Calu3 (cell line): Measurements from ENCODE around the gene IDH3B. TPM values are rescaled to one million over a fixed set of nuclear protein-coding genes. Genes with fewer than 3 reads are reported as not detected.

Experiments
- BruUV-seq: library from RNA; stranded (reverse); fragments of 400-500 nt; replicated peaks from 2 replicates; lab custom pipeline; 2021; lab: Mats Ljungman, UMichigan
- CTCF ChIA-PET: fragments of 300-600 bp; sonication (Branson Sonifier 250); formaldehyde crosslinking; loops from one replicate; lab custom pipeline; 2022; ENCODE audit warnings: antibody characterized with exemption; lab: Charles Lee
- DNase-seq: peaks from one replicate; pipeline ENCODE4 v3.0.0; 2022
- H3K27ac Mint-ChIP-seq: one replicate; pipeline ENCODE4 v1.8.0; 2022; ENCODE audit warnings: mixed read lengths; ENCODE audit not compliant: unreplicated experiment
- H3K27me3 Mint-ChIP-seq: one replicate; pipeline ENCODE4 v1.8.0; 2022; ENCODE audit warnings: mixed read lengths; ENCODE audit not compliant: unreplicated experiment
- H3K36me3 Mint-ChIP-seq: one replicate; pipeline ENCODE4 v1.8.0; 2022; ENCODE audit warnings: mild to moderate bottlenecking, moderate library complexity, mixed read lengths; ENCODE audit not compliant: insufficient read depth, unreplicated experiment
- H3K4me1 Mint-ChIP-seq: one replicate; pipeline ENCODE4 v1.8.0; 2022; ENCODE audit warnings: mild to moderate bottlenecking, low read depth, mixed read lengths; ENCODE audit not compliant: unreplicated experiment
- H3K4me3 Mint-ChIP-seq: one replicate; pipeline ENCODE4 v1.8.0; 2022; ENCODE audit warnings: mild to moderate bottlenecking, low read depth, moderate library complexity, mixed read lengths; ENCODE audit not compliant: unreplicated experiment
- H3K9me3 Mint-ChIP-seq: one replicate; pipeline ENCODE4 v1.8.0; 2022; ENCODE audit warnings: low read depth, mixed read lengths; ENCODE audit not compliant: unreplicated experiment
- intact Hi-C: fragments of 100-400 bp; cut with micrococcal nuclease; formaldehyde crosslinking; loops from one replicate; pipeline ENCODE4 v1.10.0; 2022; ENCODE audit not compliant: unreplicated experiment
- total RNA-seq: library from RNA; stranded (reverse); gene quantifications from 2 replicates; pipeline ENCODE4 v1.2.3, GENCODE V29; 2022
- TF ChIP-seq, protein P1 (sequence below): fragments of 200-600 bp; IDR thresholded peaks from one replicate; pipeline ENCODE4 v1.8.0; 2022; ENCODE audit warnings: antibody characterized with exemption; ENCODE audit not compliant: unreplicated experiment

IDH3B gene
- total RNA-seq, 1 experiment from 2014 or later, result 73.6 TPM

GRCh38 chr20:2654384-2654822 lies 9.6 kb downstream of the IDH3B start:
- H3K27ac Mint-ChIP-seq, result no peak overlapping the region
- TF ChIP-seq, protein P1, sequence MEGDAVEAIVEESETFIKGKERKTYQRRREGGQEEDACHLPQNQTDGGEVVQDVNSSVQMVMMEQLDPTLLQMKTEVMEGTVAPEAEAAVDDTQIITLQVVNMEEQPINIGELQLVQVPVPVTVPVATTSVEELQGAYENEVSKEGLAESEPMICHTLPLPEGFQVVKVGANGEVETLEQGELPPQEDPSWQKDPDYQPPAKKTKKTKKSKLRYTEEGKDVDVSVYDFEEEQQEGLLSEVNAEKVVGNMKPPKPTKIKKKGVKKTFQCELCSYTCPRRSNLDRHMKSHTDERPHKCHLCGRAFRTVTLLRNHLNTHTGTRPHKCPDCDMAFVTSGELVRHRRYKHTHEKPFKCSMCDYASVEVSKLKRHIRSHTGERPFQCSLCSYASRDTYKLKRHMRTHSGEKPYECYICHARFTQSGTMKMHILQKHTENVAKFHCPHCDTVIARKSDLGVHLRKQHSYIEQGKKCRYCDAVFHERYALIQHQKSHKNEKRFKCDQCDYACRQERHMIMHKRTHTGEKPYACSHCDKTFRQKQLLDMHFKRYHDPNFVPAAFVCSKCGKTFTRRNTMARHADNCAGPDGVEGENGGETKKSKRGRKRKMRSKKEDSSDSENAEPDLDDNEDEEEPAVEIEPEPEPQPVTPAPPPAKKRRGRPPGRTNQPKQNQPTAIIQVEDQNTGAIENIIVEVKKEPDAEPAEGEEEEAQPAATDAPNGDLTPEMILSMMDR, result no peak
- intact Hi-C loops, result no loop called here
- H3K4me3 Mint-ChIP-seq, result peak overlapping the region; percentile 81
- no peaks in the 10 kb centered on the region for H3K27me3 Mint-ChIP-seq
- BruUV-seq, result no TSS peak
- peaks cover 9% of the 10 kb centered on the region for H3K4me1 Mint-ChIP-seq
- CTCF ChIA-PET, result interaction anchor here (0.6 to 1.5 kb wide), 2 partner anchors 9 to 857 kb away, joined by 5 to 8 read pairs; partner anchors contain the start of gene IDH3B
- no peaks in the 10 kb centered on the region for H3K9me3 Mint-ChIP-seq
- peaks cover 59% of the 10 kb centered on the region for H3K36me3 Mint-ChIP-seq
- DNase-seq, result no peak

- Mint-ChIP-seq H3K4me1 (peaks cover 9% of the 10 kb centered on the region), H3K27me3 (no peaks in the 10 kb centered on the region), H3K9me3 (no peaks in the 10 kb centered on the region), H3K27ac (no peak overlapping the region), H3K36me3 (peaks cover 54% of the 10 kb centered on the region), H3K4me3 (peak overlapping the region; percentile 81)
- CTCF ChIA-PET, result interaction anchor here (0.6 kb wide), 1 partner anchor 856 kb away, joined by 8 read pairs; no protein-coding TSS in a partner anchor
- DNase-seq, result no peak
- intact Hi-C loops, result no loop called here
- BruUV-seq, result no TSS peak
- TF ChIP-seq, protein P1, result no peak
These were observed 10.2 kb downstream of the IDH3B start for GRCh38 chr20:2653556-2654383.

DNA sequence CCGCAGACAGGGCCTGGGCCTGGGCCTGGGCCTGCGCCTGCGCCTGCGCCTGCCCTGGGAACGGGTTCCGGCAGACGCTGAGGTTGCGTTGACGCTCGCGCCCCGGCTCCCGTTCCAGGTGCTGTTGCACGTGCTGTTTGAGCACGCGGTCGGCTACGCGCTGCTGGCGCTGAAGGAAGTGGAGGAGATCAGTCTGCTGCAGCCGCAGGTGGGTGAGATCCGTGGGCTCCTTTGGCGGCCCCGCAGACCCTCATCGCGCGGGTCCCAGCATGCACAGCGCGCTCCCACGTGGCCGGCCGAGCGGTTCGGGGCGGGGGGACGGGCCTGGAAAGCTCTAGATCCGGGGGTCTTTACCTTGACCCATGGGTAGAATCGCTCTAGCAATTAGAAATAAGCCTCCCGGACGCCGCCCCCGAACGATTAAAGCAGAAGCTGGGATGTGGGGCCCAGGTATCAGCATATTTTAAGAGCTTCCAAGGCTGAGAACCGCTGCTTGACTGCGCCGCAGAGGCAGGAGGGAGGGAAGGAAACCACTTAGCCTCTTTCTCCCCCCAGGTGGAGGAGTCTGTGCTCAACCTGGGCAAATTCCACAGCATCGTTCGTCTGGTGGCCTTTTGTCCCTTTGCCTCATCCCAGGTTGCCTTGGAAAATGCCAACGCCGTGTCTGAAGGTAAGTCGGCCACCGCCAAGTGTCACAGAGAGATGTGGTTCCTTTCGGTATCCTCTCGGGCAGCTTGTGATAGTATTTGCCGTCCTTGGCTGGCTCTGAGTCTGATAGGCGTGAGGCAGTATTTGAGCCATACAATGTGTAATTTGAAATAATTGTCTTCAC lies 11.1 kb downstream of the IDH3B start:
- H3K36me3 Mint-ChIP-seq, result peaks cover 49% of the 10 kb centered on the region

More for the DNA sequence above, 11.1 kb downstream of the IDH3B start:
- TF ChIP-seq, protein P1, result no peak
- CTCF ChIA-PET, result interaction anchor here (1.0 kb wide), 1 partner anchor 11 kb away, joined by 3 read pairs; the partner anchor contains the start of gene IDH3B
- Mint-ChIP-seq H3K27ac (peak overlapping the region; percentile 70), H3K9me3 (no peaks in the 10 kb centered on the region), H3K4me3 (peak overlapping the region; percentile 81), H3K4me1 (peaks cover 9% of the 10 kb centered on the region), H3K27me3 (no peaks in the 10 kb centered on the region)
- intact Hi-C loops, result no loop called here
- no peak for DNase-seq
- TSS peak; percentile 55 for BruUV-seq
